ENCODE measurements around the gene IFT88. TPM values are rescaled to one million over a fixed set of nuclear protein-coding genes. Genes with fewer than 3 reads are reported as not detected.

IFT88 gene
- polyA plus RNA-seq, 1 donor from 2014 or later = 32.7 TPM

DNA sequence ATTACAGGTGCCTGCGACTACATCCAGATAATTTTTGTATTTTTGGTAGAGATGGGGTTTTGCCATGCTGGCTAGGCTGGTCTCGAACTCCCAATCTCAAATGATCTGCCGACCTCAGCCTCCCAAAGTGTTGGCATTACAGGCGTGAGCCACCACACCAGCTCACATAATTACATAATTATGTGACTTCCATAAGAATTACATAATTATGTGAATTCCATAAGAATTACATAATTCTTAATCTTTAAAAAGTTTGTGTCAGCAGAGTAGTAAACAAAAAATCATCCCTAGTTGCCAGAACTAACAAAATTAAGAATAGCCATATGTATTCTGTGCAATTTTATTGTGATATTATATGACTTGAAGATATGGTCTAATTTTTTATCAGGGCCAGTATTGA lies 25.6 kb downstream of the IFT88 start:
- Histone ChIP-seq H3K79me2 (replicated peaks; ENCODE audit: insufficient read depth, low read length) (no peaks in the 10 kb centered on the region), H3K4me2 (ENCODE audit: low read length) (no peak overlapping the region), H3K9me2 (ENCODE audit: insufficient read depth, low read length) (no peaks in the 10 kb centered on the region), H3K36me3 (ENCODE audit: insufficient read depth, low read length) (peaks cover 6% of the 10 kb centered on the region), H3K27me3 (ENCODE audit: insufficient read depth, low read depth, low read length) (no peaks in the 10 kb centered on the region), H4K20me1 (ENCODE audit: insufficient read depth) (no peaks in the 10 kb centered on the region), H3K4me3 (ENCODE audit: low read length) (no peak overlapping the region), H3K9ac (ENCODE audit: low read length) (no peak overlapping the region), H3F3A (ENCODE audit: insufficient read depth, low read length, poor library complexity, severe bottlenecking) (no peaks in the 10 kb centered on the region), H2AFZ (ENCODE audit: low read depth, low read length) (no peak overlapping the region), H3K27ac (ENCODE audit: low read length) (no peak overlapping the region), H3K9me3 (ENCODE audit: low read length) (no peaks in the 10 kb centered on the region)
- TF ChIP-seq POLR2AphosphoS5 (IDR thresholded peaks at IDR 0.05) = no peak
- TF ChIP-seq RAD21 (conservative IDR thresholded peaks at IDR 0.05) = no peak
- TF ChIP-seq EZH2 (IDR thresholded peaks at IDR 0.05; ENCODE audit: borderline replicate concordance, insufficient read depth, low read length, poor library complexity, severe bottlenecking) = no peak
- no peak for TF ChIP-seq EP300 (conservative IDR thresholded peaks at IDR 0.05; ENCODE audit: poor library complexity, severe bottlenecking)

GRCh38 chr13:20594280-20594679 lies 27.3 kb downstream of the IFT88 start:
- H3K36me3 ChIP-seq (ENCODE audit: insufficient read depth, low read length) = peaks cover 6% of the 10 kb centered on the region
- no peak overlapping the region for H3K4me3 ChIP-seq (ENCODE audit: low read length)
- H4K20me1 ChIP-seq (ENCODE audit: insufficient read depth) = no peaks in the 10 kb centered on the region
- H3F3A ChIP-seq (ENCODE audit: insufficient read depth, low read length, poor library complexity, severe bottlenecking) = no peaks in the 10 kb centered on the region
- no peaks in the 10 kb centered on the region for H3K79me2 ChIP-seq (replicated peaks; ENCODE audit: insufficient read depth, low read length)
- no peaks in the 10 kb centered on the region for H3K9me2 ChIP-seq (ENCODE audit: insufficient read depth, low read length)
- no peak overlapping the region for H2AFZ ChIP-seq (ENCODE audit: low read depth, low read length)
- H3K27me3 ChIP-seq (ENCODE audit: insufficient read depth, low read depth, low read length) = no peaks in the 10 kb centered on the region
- no peak overlapping the region for H3K9ac ChIP-seq (ENCODE audit: low read length)
- TF ChIP-seq REST (IDR thresholded peaks at IDR 0.05; ENCODE audit: borderline replicate concordance) (no peak), MXI1 (conservative IDR thresholded peaks at IDR 0.05; ENCODE audit: poor library complexity, severe bottlenecking) (no peak), EP300 (conservative IDR thresholded peaks at IDR 0.05; ENCODE audit: poor library complexity, severe bottlenecking) (no peak), SMC3 (conservative IDR thresholded peaks at IDR 0.05; ENCODE audit: poor library complexity) (no peak), EZH2 (IDR thresholded peaks at IDR 0.05; ENCODE audit: borderline replicate concordance, insufficient read depth, low read length, poor library complexity, severe bottlenecking) (no peak)
- no peak overlapping the region for H3K4me2 ChIP-seq (ENCODE audit: low read length)
- no peak overlapping the region for H3K27ac ChIP-seq (ENCODE audit: low read length)
- no peaks in the 10 kb centered on the region for H3K9me3 ChIP-seq (ENCODE audit: low read length)

- Histone ChIP-seq H3K4me2 (ENCODE audit: low read length) (no peak overlapping the region), H2AFZ (ENCODE audit: low read depth, low read length) (no peak overlapping the region), H3K79me2 (replicated peaks; ENCODE audit: insufficient read depth, low read length) (no peaks in the 10 kb centered on the region), H3K36me3 (ENCODE audit: insufficient read depth, low read length) (no peaks in the 10 kb centered on the region), H3K4me3 (ENCODE audit: low read length) (no peak overlapping the region), H3F3A (ENCODE audit: insufficient read depth, low read length, poor library complexity, severe bottlenecking) (no peaks in the 10 kb centered on the region), H3K9me2 (ENCODE audit: insufficient read depth, low read length) (no peaks in the 10 kb centered on the region), H3K9ac (ENCODE audit: low read length) (no peak overlapping the region), H3K27me3 (ENCODE audit: insufficient read depth, low read depth, low read length) (no peaks in the 10 kb centered on the region), H4K20me1 (ENCODE audit: insufficient read depth) (no peaks in the 10 kb centered on the region), H3K27ac (ENCODE audit: low read length) (no peak overlapping the region), H3K9me3 (ENCODE audit: low read length) (no peaks in the 10 kb centered on the region)
- no peak for TF ChIP-seq REST (IDR thresholded peaks at IDR 0.05; ENCODE audit: borderline replicate concordance)
- TF ChIP-seq TAF1 (IDR thresholded peaks at IDR 0.05; ENCODE audit: low read depth) = no peak
- TF ChIP-seq EP300 (conservative IDR thresholded peaks at IDR 0.05; ENCODE audit: poor library complexity, severe bottlenecking) = no peak
- no peak for TF ChIP-seq CTCF (IDR thresholded peaks at IDR 0.05; ENCODE audit: poor library complexity, severe bottlenecking)
- no peak for TF ChIP-seq MXI1 (conservative IDR thresholded peaks at IDR 0.05; ENCODE audit: poor library complexity, severe bottlenecking)
- TF ChIP-seq SMC3 (conservative IDR thresholded peaks at IDR 0.05; ENCODE audit: poor library complexity) = no peak
- TF ChIP-seq POLR2AphosphoS5 (IDR thresholded peaks at IDR 0.05) = no peak
- TF ChIP-seq RAD21 (conservative IDR thresholded peaks at IDR 0.05) = no peak
- no peak for TF ChIP-seq EZH2 (IDR thresholded peaks at IDR 0.05; ENCODE audit: borderline replicate concordance, insufficient read depth, low read length, poor library complexity, severe bottlenecking)
Observed at GRCh38 chr13:20607015-20607414, 40.1 kb downstream of the IFT88 start.
